ENCODE results near the gene TCEA2.

GRCh38 chr20:64053841-64054661 is 8.9 kb upstream of the TCEA2 start:
- peak; percentile 21 for TF ChIP-seq CTCF (IDR thresholded peaks at IDR 0.05; ENCODE audit: low read length)
- TF ChIP-seq EZH2 (optimal IDR thresholded peaks at IDR 0.05; ENCODE audit: low read depth, low read length), result no peak

All from MM.1S (cell line).